Measurements from ENCODE around the gene PLSCR1.

DNA sequence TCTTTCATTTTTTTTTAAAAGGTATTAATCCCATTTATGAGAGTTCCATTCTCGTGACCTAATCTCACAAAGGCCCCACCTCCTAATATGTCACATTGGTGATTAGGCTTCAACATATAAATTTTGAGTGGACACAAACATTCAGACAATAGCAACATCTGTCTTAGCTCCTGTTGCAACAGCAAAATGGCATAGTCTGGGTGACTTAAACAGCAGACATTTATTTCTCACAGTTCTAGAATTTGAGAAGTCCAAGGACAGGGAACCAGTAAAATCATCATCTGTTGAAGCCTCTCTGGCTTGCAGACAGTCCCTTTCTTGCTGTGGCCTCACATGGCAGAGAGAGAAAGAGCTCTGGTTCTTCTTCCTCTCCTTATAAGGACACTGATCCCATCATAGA is 71.8 kb downstream of the PLSCR1 start:
- TF ChIP-seq, protein P1, sequence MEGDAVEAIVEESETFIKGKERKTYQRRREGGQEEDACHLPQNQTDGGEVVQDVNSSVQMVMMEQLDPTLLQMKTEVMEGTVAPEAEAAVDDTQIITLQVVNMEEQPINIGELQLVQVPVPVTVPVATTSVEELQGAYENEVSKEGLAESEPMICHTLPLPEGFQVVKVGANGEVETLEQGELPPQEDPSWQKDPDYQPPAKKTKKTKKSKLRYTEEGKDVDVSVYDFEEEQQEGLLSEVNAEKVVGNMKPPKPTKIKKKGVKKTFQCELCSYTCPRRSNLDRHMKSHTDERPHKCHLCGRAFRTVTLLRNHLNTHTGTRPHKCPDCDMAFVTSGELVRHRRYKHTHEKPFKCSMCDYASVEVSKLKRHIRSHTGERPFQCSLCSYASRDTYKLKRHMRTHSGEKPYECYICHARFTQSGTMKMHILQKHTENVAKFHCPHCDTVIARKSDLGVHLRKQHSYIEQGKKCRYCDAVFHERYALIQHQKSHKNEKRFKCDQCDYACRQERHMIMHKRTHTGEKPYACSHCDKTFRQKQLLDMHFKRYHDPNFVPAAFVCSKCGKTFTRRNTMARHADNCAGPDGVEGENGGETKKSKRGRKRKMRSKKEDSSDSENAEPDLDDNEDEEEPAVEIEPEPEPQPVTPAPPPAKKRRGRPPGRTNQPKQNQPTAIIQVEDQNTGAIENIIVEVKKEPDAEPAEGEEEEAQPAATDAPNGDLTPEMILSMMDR (IDR thresholded peaks at IDR 0.05; ENCODE audit: low read length), result no peak
- TF ChIP-seq EZH2 (IDR thresholded peaks at IDR 0.05; ENCODE audit: borderline replicate concordance, low read length), result no peak
